Measurements from ENCODE around the gene MAP2K5. TPM values are rescaled to one million over a fixed set of nuclear protein-coding genes. Genes with fewer than 3 reads are reported as not detected.

Gene MAP2K5
- total RNA-seq, 1 donor from 2014 or later: 25.5 TPM

DNA sequence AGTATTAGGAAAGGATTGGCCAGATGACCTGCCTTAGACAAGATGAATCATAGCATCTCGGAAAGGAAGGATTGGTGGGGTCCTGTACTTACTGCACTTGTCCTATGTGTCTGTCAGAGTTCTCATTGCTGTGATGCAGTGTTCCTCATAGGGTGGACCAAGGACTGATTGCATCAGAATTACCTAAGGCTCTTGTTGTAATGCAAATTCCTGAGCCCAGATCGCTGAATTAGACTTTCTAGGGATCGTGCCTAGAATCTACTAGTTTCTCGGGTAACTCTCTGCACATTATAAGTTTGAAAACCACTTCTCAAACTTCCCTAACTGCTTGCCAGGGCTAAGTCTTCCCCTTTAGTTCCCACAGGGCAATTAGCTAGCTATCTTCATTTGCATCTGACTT is 207.9 kb downstream of the MAP2K5 start:
- no peaks in the 10 kb centered on the region for H3K27me3 ChIP-seq (ENCODE audit: low read depth)
- no peak for DNase-seq
- peaks cover 11% of the 10 kb centered on the region for H3K4me1 ChIP-seq
- H3K4me3 ChIP-seq: no peak overlapping the region
- peaks cover 5% of the 10 kb centered on the region for H3K36me3 ChIP-seq
- intact Hi-C loops (cut with DNase I): no loop called here
- H3K9me3 ChIP-seq: no peaks in the 10 kb centered on the region
- TF ChIP-seq, protein P1, sequence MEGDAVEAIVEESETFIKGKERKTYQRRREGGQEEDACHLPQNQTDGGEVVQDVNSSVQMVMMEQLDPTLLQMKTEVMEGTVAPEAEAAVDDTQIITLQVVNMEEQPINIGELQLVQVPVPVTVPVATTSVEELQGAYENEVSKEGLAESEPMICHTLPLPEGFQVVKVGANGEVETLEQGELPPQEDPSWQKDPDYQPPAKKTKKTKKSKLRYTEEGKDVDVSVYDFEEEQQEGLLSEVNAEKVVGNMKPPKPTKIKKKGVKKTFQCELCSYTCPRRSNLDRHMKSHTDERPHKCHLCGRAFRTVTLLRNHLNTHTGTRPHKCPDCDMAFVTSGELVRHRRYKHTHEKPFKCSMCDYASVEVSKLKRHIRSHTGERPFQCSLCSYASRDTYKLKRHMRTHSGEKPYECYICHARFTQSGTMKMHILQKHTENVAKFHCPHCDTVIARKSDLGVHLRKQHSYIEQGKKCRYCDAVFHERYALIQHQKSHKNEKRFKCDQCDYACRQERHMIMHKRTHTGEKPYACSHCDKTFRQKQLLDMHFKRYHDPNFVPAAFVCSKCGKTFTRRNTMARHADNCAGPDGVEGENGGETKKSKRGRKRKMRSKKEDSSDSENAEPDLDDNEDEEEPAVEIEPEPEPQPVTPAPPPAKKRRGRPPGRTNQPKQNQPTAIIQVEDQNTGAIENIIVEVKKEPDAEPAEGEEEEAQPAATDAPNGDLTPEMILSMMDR (IDR thresholded peaks at IDR 0.05): no peak
- no peak for ATAC-seq
- H3K27ac ChIP-seq: no peak overlapping the region

DNA sequence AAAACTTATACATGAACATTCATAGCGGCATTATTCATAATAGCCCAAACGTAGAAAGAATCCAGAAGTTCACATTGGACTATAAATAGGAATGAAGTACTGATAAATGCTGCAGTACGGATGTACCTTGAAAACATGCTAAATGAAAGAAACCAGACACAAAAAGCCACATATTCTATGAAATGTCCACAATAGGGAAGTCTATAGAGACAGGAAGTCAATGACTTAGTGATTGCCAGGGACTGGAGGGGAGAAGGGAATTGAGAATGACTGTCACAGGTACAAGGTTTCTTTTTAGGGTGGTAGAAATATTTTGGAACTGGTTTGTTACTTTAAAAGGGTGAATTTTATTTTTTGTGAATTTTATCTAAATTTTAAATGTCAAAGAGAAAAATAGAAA is 211.4 kb downstream of the MAP2K5 start:
- TF ChIP-seq, protein P1 (IDR thresholded peaks at IDR 0.05): no peak
- H3K4me1 ChIP-seq: no peaks in the 10 kb centered on the region
- DNase-seq (no peak), ATAC-seq (no peak)
- intact Hi-C loops (cut with DNase I): no loop called here
- H3K27ac ChIP-seq: no peak overlapping the region
- H3K27me3 ChIP-seq (ENCODE audit: low read depth): no peaks in the 10 kb centered on the region
- H3K36me3 ChIP-seq: no peaks in the 10 kb centered on the region
- H3K9me3 ChIP-seq: no peaks in the 10 kb centered on the region
- H3K4me3 ChIP-seq: no peak overlapping the region

DNA sequence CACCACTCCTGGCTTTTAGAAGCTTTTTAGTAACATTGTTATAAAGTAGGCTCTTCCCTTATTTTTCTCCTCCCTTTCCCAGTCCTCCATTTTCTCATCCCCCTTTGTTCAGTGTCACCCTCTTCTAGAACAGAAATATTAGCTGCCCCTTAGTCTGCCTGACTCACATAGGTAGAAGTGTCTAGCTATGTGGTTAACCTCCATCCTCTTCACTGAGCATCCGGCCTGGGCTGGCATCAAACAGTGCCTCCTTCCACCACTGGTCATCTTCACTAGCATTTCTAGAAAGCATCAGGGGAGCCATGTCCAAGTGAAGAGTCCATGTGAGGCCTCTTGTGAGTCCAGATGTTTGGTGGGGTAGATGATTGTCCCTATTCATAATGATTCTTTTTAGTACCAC is 212.8 kb downstream of the MAP2K5 start:
- TF ChIP-seq, protein P1 (IDR thresholded peaks at IDR 0.05): no peak
- Histone ChIP-seq H3K27ac (no peak overlapping the region), H3K36me3 (no peaks in the 10 kb centered on the region), H3K4me1 (no peaks in the 10 kb centered on the region), H3K9me3 (no peaks in the 10 kb centered on the region), H3K27me3 (ENCODE audit: low read depth) (no peaks in the 10 kb centered on the region), H3K4me3 (no peak overlapping the region)
- DNase-seq (no peak), ATAC-seq (no peak)
- intact Hi-C loops (cut with DNase I): no loop called here

DNA sequence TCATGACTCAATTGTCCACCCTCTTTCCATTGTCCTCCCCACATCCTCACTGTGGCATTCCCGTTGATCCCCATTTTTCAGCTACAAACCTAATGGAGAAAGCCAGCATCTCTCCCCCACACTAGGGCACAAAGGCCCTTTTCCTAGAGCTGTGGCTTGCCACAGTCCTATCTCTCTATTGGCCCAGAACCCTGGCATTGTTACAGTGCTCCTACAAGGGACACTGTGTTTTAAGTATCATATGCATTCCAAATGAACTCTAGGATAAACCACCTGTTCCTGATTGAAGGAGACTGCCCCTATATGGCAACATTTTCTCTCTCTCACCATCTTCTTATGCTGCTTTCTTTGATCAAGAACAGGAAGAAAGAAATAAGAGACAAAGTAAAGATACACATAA is 213.4 kb downstream of the MAP2K5 start:
- intact Hi-C loops (cut with DNase I): no loop called here
- Histone ChIP-seq H3K27me3 (ENCODE audit: low read depth) (no peaks in the 10 kb centered on the region), H3K4me1 (peaks cover 3% of the 10 kb centered on the region), H3K9me3 (no peaks in the 10 kb centered on the region), H3K27ac (no peak overlapping the region), H3K36me3 (no peaks in the 10 kb centered on the region), H3K4me3 (no peak overlapping the region)
- DNase-seq: no peak
- ATAC-seq: no peak
- TF ChIP-seq, protein P1 (IDR thresholded peaks at IDR 0.05): no peak

DNA sequence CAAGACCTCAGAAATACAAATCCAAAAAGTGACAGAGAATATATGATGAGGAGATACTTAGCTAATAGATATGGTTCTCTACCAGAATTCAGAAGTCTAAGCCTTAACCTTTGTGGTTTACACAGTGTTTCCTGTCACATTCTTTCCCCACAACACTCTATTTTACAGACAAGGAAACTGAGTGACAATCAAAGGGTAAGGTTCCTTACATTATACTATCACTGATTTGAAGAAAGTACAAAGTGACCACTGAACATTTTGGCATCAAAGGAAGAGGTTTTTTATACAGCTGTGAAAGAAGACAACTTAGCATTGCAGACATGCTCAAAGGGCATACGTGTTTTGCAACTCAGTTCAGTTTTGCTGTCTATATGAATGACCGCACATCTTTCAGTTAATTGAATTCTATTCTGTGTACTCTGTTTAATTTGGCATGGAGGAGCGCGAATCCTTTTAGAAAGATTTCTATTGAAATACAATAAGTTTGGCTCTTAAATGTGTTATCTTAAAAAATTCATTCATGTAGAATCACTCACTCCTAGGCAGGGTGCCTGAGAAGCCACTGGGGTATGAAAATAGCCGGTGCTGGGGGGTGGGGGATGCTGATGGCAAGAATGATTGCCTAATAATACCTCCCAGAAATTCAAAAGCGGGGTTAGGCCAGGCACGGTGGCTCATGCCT is 216.3 kb downstream of the MAP2K5 start:
- DNase-seq (no peak), ATAC-seq (no peak)
- Histone ChIP-seq H3K27ac (no peak overlapping the region), H3K4me1 (peaks cover 5% of the 10 kb centered on the region), H3K4me3 (no peak overlapping the region), H3K9me3 (no peaks in the 10 kb centered on the region), H3K27me3 (ENCODE audit: low read depth) (no peaks in the 10 kb centered on the region), H3K36me3 (no peaks in the 10 kb centered on the region)
- TF ChIP-seq, protein P1 (IDR thresholded peaks at IDR 0.05): no peak
- intact Hi-C loops (cut with DNase I): no loop called here
